Astrocyte (in vitro differentiated cells and primary cell): ENCODE measurements around the gene BRIX1.

ENCODE experiments used
- CTCF ChIP-seq: IDR thresholded peaks from 2 replicates; pipeline ENCODE4 v1.5.1; 2011; ENCODE audit warnings: low read depth, mild to moderate bottlenecking, inconsistent platforms, low read length, moderate library complexity; ENCODE audit not compliant: insufficient read depth
- EZH2 ChIP-seq: IDR thresholded peaks from 2 replicates; pipeline ENCODE4 v1.6.1; 2012; ENCODE audit warnings: mild to moderate bottlenecking, low read length, inconsistent platforms; ENCODE audit not compliant: insufficient read depth

DNA sequence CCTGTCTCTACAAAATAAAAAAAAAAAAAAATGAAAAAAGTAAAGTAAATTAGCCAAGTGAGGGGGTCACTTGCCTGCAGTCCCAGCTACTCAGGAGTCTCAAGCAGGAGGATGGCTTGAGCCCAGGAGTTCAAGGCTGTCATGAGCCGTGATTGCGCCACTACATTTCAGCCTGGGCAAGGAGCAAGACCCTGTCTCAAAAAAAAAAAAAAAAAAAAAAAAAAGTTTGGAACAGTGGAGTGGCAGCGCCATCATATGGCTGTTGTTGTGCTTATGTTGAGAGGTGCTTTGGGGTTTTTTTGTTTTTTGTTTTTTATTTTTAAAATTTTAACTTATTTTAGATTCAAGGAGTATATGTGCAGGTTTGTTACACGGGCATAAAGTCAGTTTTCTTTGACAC is 3.6 kb downstream of the BRIX1 start:
- peak; percentile 11 for TF ChIP-seq CTCF
- TF ChIP-seq EZH2: no peak
